NCI-H82 treated with DMSO at 0.1 percent for 48 hours (cell line): ENCODE results near the gene PDE3A.

Experiments
- DNase-seq: peaks from one replicate; lab custom pipeline; 2025; ENCODE audit not compliant: unreplicated experiment; lab: John Stamatoyannopoulos, UW

Gene PDE3A

GRCh38 chr12:20490213-20490612, 121.9 kb downstream of the PDE3A start:
- no peak for DNase-seq

DNA sequence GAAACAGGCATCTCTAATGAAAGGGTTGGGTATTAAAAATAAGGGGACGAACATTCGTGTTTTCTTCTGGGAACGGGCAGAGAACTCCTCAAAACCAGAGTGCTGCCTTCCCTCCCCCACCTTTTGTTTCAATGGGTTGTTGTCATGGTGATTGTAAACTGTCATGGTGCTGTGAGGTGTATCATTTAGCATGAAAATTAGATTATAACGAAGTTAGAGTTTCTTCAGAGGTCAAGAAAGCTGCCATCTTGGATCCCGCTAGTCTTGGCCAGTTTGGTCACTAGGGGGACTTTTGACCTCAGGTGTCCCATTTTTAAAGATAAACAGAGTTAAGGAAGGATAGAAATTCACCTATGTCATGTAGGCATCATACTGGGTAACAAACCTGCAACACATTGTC, 123.0 kb downstream of the PDE3A start:
- DNase-seq, result no peak

DNA sequence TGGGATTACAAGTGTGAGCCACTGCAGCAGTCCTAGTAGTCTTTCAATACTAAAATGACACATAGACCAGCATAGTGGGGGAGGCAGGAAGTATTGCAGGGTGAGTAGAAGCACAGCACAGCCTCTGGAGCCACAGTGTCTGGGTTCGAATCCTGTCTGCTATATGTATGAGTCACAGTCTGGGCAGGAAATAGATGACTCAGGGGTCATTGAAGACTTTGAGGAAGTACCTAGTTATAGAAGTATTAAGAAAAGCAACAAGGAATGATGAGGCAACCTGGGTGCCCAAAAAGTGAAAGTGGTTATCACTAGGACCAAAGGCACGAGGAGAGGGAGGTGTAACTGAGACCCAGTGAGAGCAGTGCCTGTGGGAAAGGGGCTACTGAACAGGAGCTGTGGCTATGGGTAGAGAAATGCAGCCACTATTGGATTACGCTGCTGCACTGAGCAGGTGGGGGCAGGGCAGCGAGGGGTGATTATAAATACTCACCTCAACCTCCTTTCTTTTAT, 124.0 kb downstream of the PDE3A start:
- DNase-seq, result no peak

- DNase-seq, result no peak
Measured at GRCh38 chr12:20493934-20494333, 125.6 kb downstream of the PDE3A start.

DNA sequence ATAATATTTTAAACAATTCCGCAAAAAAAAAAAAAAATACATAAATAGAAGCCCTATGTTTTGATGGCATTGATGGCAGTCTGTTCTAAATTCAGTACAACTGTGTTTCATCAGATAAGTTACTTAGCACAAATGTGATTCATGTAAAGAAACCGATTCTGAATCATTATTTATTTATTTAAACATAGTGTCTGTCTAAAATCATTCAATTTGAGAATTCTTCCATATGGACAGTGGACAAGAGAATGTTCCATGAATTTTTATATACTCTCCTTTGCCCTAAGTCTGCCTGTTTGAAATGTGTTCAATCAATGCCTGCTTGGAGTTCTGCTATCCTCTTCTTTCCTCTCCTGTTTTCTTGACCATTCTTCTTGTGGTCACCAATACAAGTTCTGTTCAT, 126.5 kb downstream of the PDE3A start:
- DNase-seq, result no peak

DNA sequence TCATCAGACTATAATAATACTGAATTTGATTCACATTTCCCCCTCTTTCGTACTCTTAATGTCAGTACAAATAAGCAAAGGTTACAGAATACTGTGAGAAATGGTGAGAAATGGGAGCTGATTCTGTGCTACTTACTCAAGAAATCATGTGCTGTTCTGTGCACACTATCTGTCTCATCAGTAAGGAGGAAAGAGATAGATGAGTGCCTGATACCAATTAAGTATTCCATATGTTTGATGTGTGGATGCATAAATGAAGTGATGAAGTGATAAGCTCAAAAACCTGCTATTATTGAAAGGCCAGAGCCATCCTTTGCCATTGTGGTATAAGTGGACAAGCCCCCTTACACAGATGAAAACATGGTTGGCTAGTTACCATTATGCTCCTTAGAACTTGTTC, 127.7 kb downstream of the PDE3A start:
- no peak for DNase-seq

GRCh38 chr12:20497707-20498106, 129.4 kb downstream of the PDE3A start:
- DNase-seq, result no peak

DNA sequence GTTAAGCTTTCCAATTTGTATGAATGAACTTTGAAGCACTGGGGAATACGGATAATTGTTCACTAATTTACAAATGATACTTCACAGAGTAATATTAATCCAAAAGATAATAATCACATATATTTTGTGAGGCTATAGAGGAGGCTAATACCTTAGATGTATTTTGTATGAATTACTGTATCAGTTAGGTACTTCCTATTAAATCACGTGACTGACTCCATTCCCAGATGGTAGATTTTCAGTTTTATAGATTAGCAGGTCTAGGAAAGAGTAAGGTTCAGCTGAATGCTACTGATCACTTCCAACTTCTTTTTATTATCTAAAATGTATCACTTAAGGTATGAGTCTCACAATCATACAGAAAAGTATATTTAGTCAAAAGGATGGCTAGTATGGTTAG, 133.6 kb downstream of the PDE3A start:
- no peak for DNase-seq

- DNase-seq, result no peak
Measured at GRCh38 chr12:20503858-20504257, 135.5 kb downstream of the PDE3A start.

DNA sequence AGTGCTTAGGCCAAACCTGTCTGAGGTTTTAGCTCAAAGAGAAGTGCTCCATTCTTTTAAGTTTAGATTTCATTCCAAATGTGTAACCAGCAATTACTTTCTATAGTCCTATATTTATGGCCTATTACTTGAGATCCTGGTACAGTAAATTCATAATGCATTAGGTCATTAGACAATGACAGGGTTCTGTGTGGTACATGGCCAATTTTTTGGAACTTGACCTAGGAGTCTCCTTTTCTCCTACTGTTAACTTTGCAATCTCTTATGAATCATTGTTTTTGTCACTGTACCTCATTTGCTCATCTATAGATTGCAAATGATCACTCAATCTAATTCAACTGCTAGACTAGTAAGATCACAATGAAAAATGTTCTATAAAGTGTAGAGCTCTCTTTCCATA, 136.7 kb downstream of the PDE3A start:
- no peak for DNase-seq

DNA sequence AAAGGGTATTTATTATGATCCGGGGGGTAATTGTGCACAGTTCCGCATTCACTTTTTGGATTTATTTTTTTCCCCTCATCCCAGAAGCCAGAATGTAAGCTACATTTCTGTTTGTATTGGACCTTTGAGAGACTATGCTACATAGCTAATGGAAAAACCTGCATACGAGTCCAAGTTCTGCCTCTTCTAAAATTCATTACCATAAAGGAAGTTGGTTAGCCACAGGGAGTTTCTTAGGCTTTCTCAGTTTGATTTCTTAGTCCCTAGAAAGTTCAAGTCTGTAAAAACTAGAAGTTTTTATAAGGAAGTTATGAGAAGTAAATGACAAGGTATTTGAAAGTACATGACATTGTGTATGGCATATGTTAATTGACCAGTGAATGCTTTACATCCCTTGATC, 138.7 kb downstream of the PDE3A start:
- DNase-seq, result no peak

- DNase-seq, result no peak
Measured at GRCh38 chr12:20507711-20508110, 139.4 kb downstream of the PDE3A start.

GRCh38 chr12:20508359-20508758, 140.0 kb downstream of the PDE3A start:
- no peak for DNase-seq

DNA sequence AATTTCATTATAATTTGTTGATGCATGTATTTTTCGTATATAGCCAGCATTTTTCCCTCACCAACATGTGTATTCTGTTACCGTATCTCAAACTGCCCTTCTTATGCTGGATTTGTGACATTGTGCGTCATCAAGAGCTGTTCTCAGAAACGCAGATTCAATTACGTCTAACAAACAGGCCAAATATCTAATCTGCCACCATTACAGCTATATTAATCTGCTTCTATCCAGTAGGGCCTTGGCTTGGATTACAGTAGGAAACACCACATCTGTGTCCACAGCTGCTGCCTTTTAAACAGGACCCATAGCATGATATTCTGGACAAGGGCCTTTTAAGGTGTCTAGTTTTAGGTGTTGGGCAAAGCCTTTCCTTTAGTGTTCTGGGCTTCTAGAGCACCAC, 140.6 kb downstream of the PDE3A start:
- peak; percentile 88 for DNase-seq

- DNase-seq, result no peak
Measured at GRCh38 chr12:20510811-20511210, 142.5 kb downstream of the PDE3A start.

- no peak for DNase-seq
Measured at GRCh38 chr12:20513189-20513588, 144.9 kb downstream of the PDE3A start.

GRCh38 chr12:20514598-20514997, 146.3 kb downstream of the PDE3A start:
- DNase-seq, result no peak

- DNase-seq, result no peak
Measured at GRCh38 chr12:20520532-20520931, 152.2 kb downstream of the PDE3A start.

- DNase-seq, result no peak
Measured at GRCh38 chr12:20523658-20524057, 155.3 kb downstream of the PDE3A start.

GRCh38 chr12:20524113-20524512, 155.8 kb downstream of the PDE3A start:
- no peak for DNase-seq

DNA sequence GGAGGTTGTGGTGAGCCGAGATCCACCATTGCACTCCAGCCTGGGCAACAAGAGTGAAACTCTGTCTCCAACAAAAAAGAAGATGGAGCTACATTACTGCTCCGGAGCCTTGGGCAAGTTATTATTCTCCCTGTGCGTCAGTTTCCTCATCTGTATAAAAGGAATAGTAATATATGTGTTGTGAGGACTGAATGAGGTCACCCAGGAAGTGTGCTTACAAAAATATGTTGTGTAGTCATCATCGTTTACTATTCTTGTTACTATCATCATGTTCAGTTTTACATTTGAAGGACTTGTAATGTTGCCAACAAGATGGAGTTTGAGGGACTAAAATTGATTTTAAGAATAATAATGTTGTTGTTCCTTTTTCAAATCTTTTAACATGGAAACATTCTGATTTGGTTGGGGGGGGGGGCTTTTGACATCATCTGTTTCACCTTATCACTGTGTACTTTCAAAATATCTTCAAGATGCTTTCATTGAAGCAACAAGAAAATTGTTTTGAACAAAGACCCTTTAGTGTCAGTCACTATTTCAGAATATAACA, 156.8 kb downstream of the PDE3A start:
- DNase-seq, result no peak

DNA sequence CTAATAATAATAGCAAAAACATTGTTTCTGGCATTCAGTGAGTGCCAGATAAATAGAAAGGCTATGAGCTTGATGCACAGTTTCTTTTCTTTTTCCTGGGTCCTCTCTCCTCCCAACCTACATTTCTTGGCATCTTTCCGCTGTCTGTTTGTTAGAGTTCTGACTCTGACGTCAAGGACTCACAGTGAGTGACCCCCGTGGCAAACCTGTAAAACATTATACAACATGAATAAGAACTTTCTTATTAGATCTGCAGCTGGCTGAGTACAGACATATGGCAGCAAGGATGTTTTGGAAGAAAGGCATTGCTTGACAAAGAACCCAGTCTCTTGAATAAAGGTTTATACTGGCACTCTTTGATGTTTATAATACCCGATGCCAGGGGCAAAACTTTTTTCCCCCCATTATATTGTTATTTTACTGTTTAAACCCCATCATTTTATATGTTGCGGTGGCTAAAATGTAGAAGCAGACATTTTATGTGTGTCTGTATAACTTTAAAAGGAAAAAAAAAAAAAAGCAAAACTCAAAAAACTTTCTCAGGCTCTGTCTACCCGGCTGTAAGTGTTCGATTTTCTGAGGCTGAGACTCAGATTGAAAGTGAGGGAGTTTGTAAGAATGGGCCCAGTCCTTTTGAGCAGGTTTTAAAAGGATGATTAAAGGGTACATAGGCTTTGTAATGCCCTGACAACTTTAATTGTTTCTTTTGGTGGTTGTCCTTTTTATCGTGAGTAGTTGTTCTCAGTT, 159.3 kb downstream of the PDE3A start:
- no peak for DNase-seq

- no peak for DNase-seq
Measured at GRCh38 chr12:20528208-20528607, 159.9 kb downstream of the PDE3A start.
